HepG2 (cell line): ENCODE data around the gene RHBDF2. TPM values are rescaled to one million over a fixed set of nuclear protein-coding genes. Genes with fewer than 3 reads are reported as not detected.

Experiments used
- AGO1 ChIP-seq: fragments of 200-400 bp; formaldehyde crosslinking; IDR thresholded peaks from 2 replicates; pipeline ENCODE4 v1.6.1; 2017; ENCODE audit warnings: mild to moderate bottlenecking, low read depth, low read length, moderate library complexity; ENCODE audit not compliant: poor library complexity, severe bottlenecking
- ATAD3A ChIP-seq: sonication (generic); formaldehyde crosslinking; IDR thresholded peaks from 2 replicates; pipeline ENCODE4 v1.4.0; 2020; ENCODE audit warnings: missing genetic modification reagents
- CCAR2 ChIP-seq: fragments of 200-400 bp; formaldehyde crosslinking; optimal IDR thresholded peaks from 2 replicates; pipeline ENCODE3; 2018; ENCODE audit warnings: low read depth, mild to moderate bottlenecking, low read length, moderate library complexity
- CEBPB ChIP-seq: IDR thresholded peaks from 2 replicates; pipeline ENCODE4 v1.6.1; 2011; ENCODE audit warnings: low read depth, low read length, improper control_type of control experiment, borderline replicate concordance
- CENPBD1 ChIP-seq: sonication (generic); formaldehyde crosslinking; IDR thresholded peaks from 2 replicates; pipeline ENCODE4 v1.8.0; 2022; ENCODE audit warnings: missing genetic modification reagents, low read depth, mild to moderate bottlenecking, borderline replicate concordance
- CSRNP1 ChIP-seq: sonication (generic); formaldehyde crosslinking; IDR thresholded peaks from 2 replicates; pipeline ENCODE4 v1.8.1; 2023; ENCODE audit warnings: mild to moderate bottlenecking, missing genetic modification reagents
- ELF1 ChIP-seq: sonication (generic); formaldehyde crosslinking; IDR thresholded peaks from 2 replicates; pipeline ENCODE4 v1.4.0; 2020; ENCODE audit warnings: missing genetic modification reagents
- GABPB1 ChIP-seq: IDR thresholded peaks from 2 replicates; pipeline ENCODE4 v1.6.1; 2016; ENCODE audit warnings: mild to moderate bottlenecking, missing genetic modification reagents, moderate library complexity, missing compliant biosample characterization
- GLMP ChIP-seq: sonication (generic); formaldehyde crosslinking; IDR thresholded peaks from 2 replicates; pipeline ENCODE4 v1.9.0; 2021; ENCODE audit warnings: missing genetic modification reagents, mild to moderate bottlenecking, borderline replicate concordance
- HNRNPUL1 ChIP-seq: fragments of 200-400 bp; formaldehyde crosslinking; IDR thresholded peaks from 2 replicates; pipeline ENCODE4 v1.6.1; 2017; ENCODE audit warnings: low read depth, mild to moderate bottlenecking, low read length, moderate library complexity
- KLF16 ChIP-seq, 2 experiments: sonication (generic) in 1 of 2; formaldehyde crosslinking in 1 of 2; IDR thresholded peaks; 2 replicates each; pipeline versions ENCODE4 v1.6.1 to v1.8.0; 2016 to 2023; ENCODE audit warnings: missing genetic modification reagents in 2 of 2, missing compliant biosample characterization in 1 of 2
- PHB2 ChIP-seq: fragments of 450-650 bp; IDR thresholded peaks from 2 replicates; pipeline ENCODE4 v1.6.1; 2018; ENCODE audit not compliant: partially characterized antibody
- TFAP4 ChIP-seq: sonication (generic); IDR thresholded peaks from 2 replicates; pipeline ENCODE4 v1.6.1; 2016; ENCODE audit warnings: low read depth, borderline replicate concordance
- ZBTB46 ChIP-seq: sonication (generic); formaldehyde crosslinking; IDR thresholded peaks from 2 replicates; pipeline ENCODE4 v1.4.0; 2020; ENCODE audit warnings: mild to moderate bottlenecking, missing genetic modification reagents, borderline replicate concordance
- ZFX ChIP-seq: sonication (generic); formaldehyde crosslinking; IDR thresholded peaks from 2 replicates; pipeline ENCODE4 v1.4.0; 2020; ENCODE audit warnings: mild to moderate bottlenecking, low read depth, missing genetic modification reagents, moderate library complexity
- ZNF274 ChIP-seq: sonication (generic); formaldehyde crosslinking; IDR thresholded peaks from 2 replicates; pipeline ENCODE4 v1.5.1; 2020; ENCODE audit warnings: mild to moderate bottlenecking, missing genetic modification reagents
- ZNF317 ChIP-seq: sonication (generic); formaldehyde crosslinking; IDR thresholded peaks from 2 replicates; pipeline ENCODE4 v1.5.0; 2020; ENCODE audit warnings: mild to moderate bottlenecking, missing genetic modification reagents
- ZNF414 ChIP-seq: sonication (generic); formaldehyde crosslinking; IDR thresholded peaks from 2 replicates; pipeline ENCODE4 v1.5.0; 2020; ENCODE audit warnings: missing genetic modification reagents
- ZNF512B ChIP-seq: sonication (generic); formaldehyde crosslinking; IDR thresholded peaks from 2 replicates; pipeline ENCODE4 v1.5.1; 2020; ENCODE audit warnings: missing genetic modification reagents, mild to moderate bottlenecking, borderline replicate concordance
- ZNF660 ChIP-seq: sonication (generic); formaldehyde crosslinking; IDR thresholded peaks from 2 replicates; pipeline ENCODE4 v1.5.1; 2020; ENCODE audit warnings: mild to moderate bottlenecking, low read depth, missing genetic modification reagents, borderline replicate concordance
- polyA plus RNA-seq, 8 experiments: library from polyadenylated mRNA; depleted of rRNA in 3 of 8; stranded (reverse) in 7 of 8; unstranded in 1 of 8; fragments of >200 nt; fragmentation: Illumina TruSeq in 4 of 8; extraction: Trizol in 4 of 8; gene quantifications; 2 replicates each; pipeline versions ENCODE4 v1.2.1 to v1.2.3, GENCODE V29; 2011 to 2016; ENCODE audit warnings: low read depth in 4 of 8, missing spikeins in 1 of 8, mixed read lengths in 1 of 8; ENCODE audit not compliant: insufficient read depth in 1 of 8
- total RNA-seq, 5 experiments: library from RNA; depleted of rRNA; stranded (reverse); fragments of >200 nt; fragmentation: Illumina TruSeq; extraction: Trizol; gene quantifications; 2 replicates each; pipeline ENCODE4 v1.2.3, GENCODE V29; 2016; ENCODE audit warnings: low read depth in 1 of 5

Gene RHBDF2
- total and polyA plus RNA-seq, 2 of the 13 experiments (the other 11 are each of a cell fraction or from before 2014, with no cell fraction given), result 7.8 to 24.2 TPM

GRCh38 chr17:76492989-76493501, 8.2 kb downstream of the RHBDF2 start (continued):
- TF ChIP-seq CEBPB, result no peak
- TF ChIP-seq ZBTB46 (CRISPR knock-in tag), result no peak
- no peak for TF ChIP-seq HNRNPUL1
- TF ChIP-seq ZNF274 (CRISPR knock-in tag), result no peak
- no peak for TF ChIP-seq CSRNP1 (CRISPR knock-in tag)
- TF ChIP-seq GLMP (CRISPR knock-in tag), result no peak
- TF ChIP-seq TFAP4, result peak; percentile 93
- TF ChIP-seq KLF16 (CRISPR knock-in tag; IDR thresholded peaks at IDR 0.05), result no peak
- no peak for TF ChIP-seq CENPBD1 (CRISPR knock-in tag)
- TF ChIP-seq ZNF317, result no peak
- TF ChIP-seq ZNF414 (CRISPR knock-in tag), result no peak
- TF ChIP-seq ATAD3A (CRISPR knock-in tag), result no peak
- TF ChIP-seq ZFX, result no peak
- no peak for TF ChIP-seq ZNF660 (CRISPR knock-in tag)
- TF ChIP-seq GABPB1 (CRISPR knock-in tag), result peak; percentile 39
- TF ChIP-seq ZNF512B (CRISPR knock-in tag), result no peak
- peak; percentile 77 for TF ChIP-seq AGO1
- TF ChIP-seq PHB2, result no peak
- no peak for TF ChIP-seq CCAR2
- TF ChIP-seq ELF1 (CRISPR knock-in tag), result peak; percentile 54
